Fibroblast of lung (primary cell): ENCODE measurements around the gene ERGIC1. TPM values are rescaled to one million over a fixed set of nuclear protein-coding genes. Genes with fewer than 3 reads are reported as not detected.
A peak's percentile ranks its signal among the peaks of the same experiment; 100 is the strongest.

Experiments used
- DNase-seq, 2 donors: peaks; one replicate each; pipeline versions ENCODE4 v3.0.0 to v3.0.0-alpha.2; 2010; ENCODE audit warnings: low read depth in 2 of 2
- H2AFZ ChIP-seq: 2 replicates; pipeline ENCODE4 v1.5.1; 2012; ENCODE audit warnings: low read length, control low read depth, inconsistent platforms
- H3K27ac ChIP-seq: 2 replicates; pipeline ENCODE4 v1.5.1; 2011; ENCODE audit warnings: low read length, control low read depth; ENCODE audit not compliant: insufficient read depth
- H3K27me3 ChIP-seq: 2 replicates; pipeline ENCODE4 v1.5.1; 2011; ENCODE audit warnings: mild to moderate bottlenecking, low read length; ENCODE audit not compliant: control insufficient read depth, insufficient read depth
- H3K36me3 ChIP-seq: 2 replicates; pipeline ENCODE4 v1.5.1; 2011; ENCODE audit warnings: low read length; ENCODE audit not compliant: control insufficient read depth, insufficient read depth
- H3K4me1 ChIP-seq: 2 replicates; pipeline ENCODE4 v1.5.1; 2011; ENCODE audit warnings: low read length; ENCODE audit not compliant: control insufficient read depth, insufficient read depth; ENCODE audit errors: extremely low read depth
- H3K4me2 ChIP-seq: 2 replicates; pipeline ENCODE4 v1.5.1; 2011; ENCODE audit warnings: low read length, control low read depth; ENCODE audit not compliant: insufficient read depth; ENCODE audit errors: extremely low read depth
- H3K4me3 ChIP-seq, 4 experiments: fragments of 200-600 bp in 1 of 4; sonication (generic) in 1 of 4; replicated peaks in 1 of 4; 2 replicates each; pipeline ENCODE4 v1.5.1; 2011 to 2016; ENCODE audit warnings: low read length in 4 of 4, low read depth in 3 of 4, mild to moderate bottlenecking in 3 of 4, control low read depth in 2 of 4, inconsistent platforms in 1 of 4, mixed read lengths in 1 of 4; ENCODE audit not compliant: insufficient read depth in 1 of 4; ENCODE audit errors: control extremely low read depth in 1 of 4
- H3K79me2 ChIP-seq: 2 replicates; pipeline ENCODE4 v1.5.1; 2012; ENCODE audit warnings: mild to moderate bottlenecking, low read length, inconsistent platforms; ENCODE audit not compliant: control insufficient read depth, insufficient read depth
- H3K9ac ChIP-seq: 2 replicates; pipeline ENCODE4 v1.5.1; 2011; ENCODE audit warnings: mild to moderate bottlenecking, low read length, control low read depth; ENCODE audit not compliant: insufficient read depth
- H3K9me3 ChIP-seq: 2 replicates; pipeline ENCODE4 v1.5.1; 2012; ENCODE audit warnings: low read depth, low read length; ENCODE audit not compliant: control insufficient read depth, insufficient read depth
- H4K20me1 ChIP-seq: 2 replicates; pipeline ENCODE4 v1.5.1; 2011; ENCODE audit warnings: low read length; ENCODE audit not compliant: control insufficient read depth, insufficient read depth; ENCODE audit errors: extremely low read depth
- CTCF ChIP-seq, 2 donors: IDR thresholded peaks in 1 of 2; conservative IDR thresholded peaks in 1 of 2; 1 replicate in 1 of 2; 2 replicates in 1 of 2; pipeline ENCODE4 v1.5.1; 2011 to 2012; ENCODE audit warnings: low read length in 2 of 2, control low read depth in 1 of 2, inconsistent platforms in 1 of 2, low read depth in 1 of 2, mild to moderate bottlenecking in 1 of 2
- EZH2 ChIP-seq: IDR thresholded peaks from 2 replicates; pipeline ENCODE4 v1.5.1; 2012; ENCODE audit warnings: low read length, control low read depth, mild to moderate bottlenecking; ENCODE audit errors: missing control alignments
- polyA plus RNA-seq, 2 donors: library from polyadenylated mRNA; depleted of rRNA in 1 of 2; stranded (reverse) in 1 of 2; unstranded in 1 of 2; fragments of >200 nt; gene quantifications; 2 replicates each; pipeline ENCODE4 v1.2.1, GENCODE V29; 2011 to 2012; ENCODE audit warnings: missing spikeins in 1 of 2
- total RNA-seq: library from RNA; depleted of rRNA; stranded (reverse); fragments of >200 nt; gene quantifications from 2 replicates; pipeline ENCODE4 v1.2.1, GENCODE V29; 2014

ERGIC1 gene
- total and polyA plus RNA-seq, 2 donors (not counting 1 experiment from before 2014, with no cell fraction given) = 113 to 171 TPM

GRCh38 chr5:172956936-172957335 is 122.9 kb downstream of the ERGIC1 start:
- TF ChIP-seq EZH2 (no peak), CTCF (conservative IDR thresholded peaks at IDR 0.05 in 1 of 2, IDR thresholded peaks at IDR 0.05 in 1 of 2; ENCODE audit: low read depth in 1 of 2, low read length in 2 of 2) (no peak)
- no peaks in the 10 kb centered on the region for H4K20me1 ChIP-seq
- H2AFZ ChIP-seq = no peak overlapping the region
- no peaks in the 10 kb centered on the region for H3K9me3 ChIP-seq
- H3K36me3 ChIP-seq = no peaks in the 10 kb centered on the region
- H3K27me3 ChIP-seq = no peaks in the 10 kb centered on the region
- H3K4me3 ChIP-seq = no peak overlapping the region
- H3K9ac ChIP-seq = no peak overlapping the region
- H3K4me2 ChIP-seq = no peak overlapping the region
- no peak overlapping the region for H3K27ac ChIP-seq
- H3K79me2 ChIP-seq = peaks cover 16% of the 10 kb centered on the region
- no peak for DNase-seq
- H3K4me1 ChIP-seq = peaks cover 13% of the 10 kb centered on the region

GRCh38 chr5:172957458-172957857 is 123.4 kb downstream of the ERGIC1 start:
- H3K4me1 ChIP-seq = peaks cover 13% of the 10 kb centered on the region
- no peak overlapping the region for H3K4me3 ChIP-seq
- no peak overlapping the region for H3K9ac ChIP-seq
- no peak overlapping the region for H3K4me2 ChIP-seq
- no peaks in the 10 kb centered on the region for H4K20me1 ChIP-seq
- peaks cover 16% of the 10 kb centered on the region for H3K79me2 ChIP-seq
- H3K27ac ChIP-seq = no peak overlapping the region
- DNase-seq = no peak
- H3K27me3 ChIP-seq = no peaks in the 10 kb centered on the region
- H3K9me3 ChIP-seq = no peaks in the 10 kb centered on the region
- no peaks in the 10 kb centered on the region for H3K36me3 ChIP-seq
- TF ChIP-seq CTCF (conservative IDR thresholded peaks at IDR 0.05 in 1 of 2, IDR thresholded peaks at IDR 0.05 in 1 of 2; ENCODE audit: low read depth in 1 of 2, low read length in 2 of 2) = no peak
- no peak for TF ChIP-seq EZH2
- no peak overlapping the region for H2AFZ ChIP-seq

GRCh38 chr5:172958331-172959046 is 124.4 kb downstream of the ERGIC1 start:
- Histone ChIP-seq H3K4me1 (peaks cover 12% of the 10 kb centered on the region), H3K79me2 (peaks cover 16% of the 10 kb centered on the region), H3K36me3 (no peaks in the 10 kb centered on the region), H3K4me3 (peak overlapping the region; percentile 39 to 100 (median 46)), H4K20me1 (no peaks in the 10 kb centered on the region), H2AFZ (peak overlapping the region; percentile 52), H3K9ac (peak overlapping the region; percentile 49), H3K27me3 (no peaks in the 10 kb centered on the region), H3K9me3 (no peaks in the 10 kb centered on the region), H3K27ac (peak overlapping the region; percentile 99), H3K4me2 (peak overlapping the region; percentile 73)
- no peak for TF ChIP-seq CTCF (conservative IDR thresholded peaks at IDR 0.05 in 1 of 2, IDR thresholded peaks at IDR 0.05 in 1 of 2; ENCODE audit: low read depth in 1 of 2, low read length in 2 of 2)
- no peak for TF ChIP-seq EZH2
- peak; percentile 57 for DNase-seq
